ENCODE data around the gene ZNF69. TPM values are rescaled to one million over a fixed set of nuclear protein-coding genes. Genes with fewer than 3 reads are reported as not detected.
A peak's percentile ranks its signal among the peaks of the same experiment; 100 is the strongest.

ZNF69 gene
- total and polyA plus RNA-seq, 2 donors (not counting 1 experiment from before 2014, with no cell fraction given) = 0.92 to 2.1 TPM

- H3K79me2 ChIP-seq (ENCODE audit: control insufficient read depth, insufficient read depth, low read length) = peaks cover 11% of the 10 kb centered on the region
- no peak overlapping the region for H3K9ac ChIP-seq (ENCODE audit: low read length)
- H2AFZ ChIP-seq (ENCODE audit: insufficient read depth, low read depth, low read length, poor library complexity, severe bottlenecking) = no peak overlapping the region
- Mint-ChIP-seq H3K27me3 (no peaks in the 10 kb centered on the region), H3K27ac (no peak overlapping the region), H3K4me3 (no peak overlapping the region), H3K4me1 (no peaks in the 10 kb centered on the region), H3K9me3 (ENCODE audit: insufficient read depth) (peaks cover 33% of the 10 kb centered on the region)
- no peaks in the 10 kb centered on the region for H4K20me1 ChIP-seq (ENCODE audit: control insufficient read depth, insufficient read depth, low read length, poor library complexity, severe bottlenecking)
- ATAC-seq (ENCODE audit: low read depth) (no peak), DNase-seq (no peak)
- TF ChIP-seq EZH2 (IDR thresholded peaks at IDR 0.05; ENCODE audit: borderline replicate concordance, insufficient read depth, low read depth, low read length, poor library complexity, severe bottlenecking) (no peak), CTCF (IDR thresholded peaks at IDR 0.05) (no peak)
- H3K4me3 ChIP-seq (ENCODE audit: control extremely low read depth in 1 of 5, extremely low read depth in 1 of 5, insufficient read depth in 1 of 5, low read depth in 2 of 5, low read length in 4 of 5) = peak overlapping the region in 1 of 5 experiments; percentile 29
- H3K27ac ChIP-seq (ENCODE audit: low read length in 2 of 2) = no peak overlapping the region
- CTCF ChIA-PET = interaction anchor here (0.7 to 1.2 kb wide), 2 partner anchors 13 to 624 kb away, joined by 3 to 4 read pairs; no protein-coding TSS in a partner anchor
- H3K36me3 ChIP-seq (replicated peaks in 1 of 2; ENCODE audit: control extremely low read depth in 1 of 2, control insufficient read depth in 1 of 2, extremely low read depth in 1 of 2, insufficient read depth in 2 of 2, low read length in 1 of 2) = peaks cover 23 to 31% of the 10 kb centered on the region in 2 experiments
- no peaks in the 10 kb centered on the region for H3K4me1 ChIP-seq (ENCODE audit: control insufficient read depth in 2 of 2, insufficient read depth in 2 of 2, low read length in 2 of 2)
- POLR2A ChIA-PET = no interaction called here
- 100% methylated on average over 1 of the region's 5 CpGs for WGBS (ENCODE audit: insufficient coverage)
- H3K4me2 ChIP-seq (replicated peaks; ENCODE audit: low read depth, low read length, poor library complexity, severe bottlenecking) = no peak overlapping the region
- intact Hi-C loops (cut with micrococcal nuclease) = no loop called here
- H3K9me3 ChIP-seq (ENCODE audit: control extremely low read depth in 1 of 3, control insufficient read depth in 2 of 3, insufficient read depth in 1 of 3, low read length in 2 of 3) = peaks cover 24 to 82% (median 70%) of the 10 kb centered on the region in 3 donors
- no peaks in the 10 kb centered on the region for H3K27me3 ChIP-seq (replicated peaks in 1 of 4; ENCODE audit: control extremely low read depth in 1 of 4, control insufficient read depth in 3 of 4, insufficient read depth in 4 of 4, low read length in 3 of 4)
Observed at GRCh38 chr19:11950312-11950711, 62.7 kb downstream of the ZNF69 start.

Other genes starting within 250 kb of the ZNF69 start
- 4.2 and 5.1 TPM in 2 replicates for gene ZNF823, start 148.8 kb upstream of the ZNF69 start, total RNA-seq
- 1.1 and 1.8 TPM in 2 replicates for gene ZNF823, start 148.8 kb upstream of the ZNF69 start, polyA plus RNA-seq
- gene ZNF441, start 120.8 kb upstream of the ZNF69 start, total RNA-seq = 43.5 and 45.3 TPM in 2 replicates
- 4.2 and 7.4 TPM in 2 replicates for gene ZNF441, start 120.8 kb upstream of the ZNF69 start, polyA plus RNA-seq
- gene ZNF491, start 89.3 kb upstream of the ZNF69 start, total RNA-seq = 1.7 and 2.4 TPM in 2 replicates
- gene ZNF491, start 89.3 kb upstream of the ZNF69 start, polyA plus RNA-seq = 0.57 and 0.65 TPM in 2 replicates
- 22.4 and 23.4 TPM in 2 replicates for gene ZNF440, start 73.5 kb upstream of the ZNF69 start, total RNA-seq
- gene ZNF440, start 73.5 kb upstream of the ZNF69 start, polyA plus RNA-seq = 3.4 and 4.3 TPM in 2 replicates
- 48.6 and 52.3 TPM in 2 replicates for gene ZNF439, start 39.1 kb upstream of the ZNF69 start, total RNA-seq
- 19.7 and 27.8 TPM in 2 replicates for gene ZNF439, start 39.1 kb upstream of the ZNF69 start, polyA plus RNA-seq
- gene ZNF700, start 37.3 kb downstream of the ZNF69 start, total RNA-seq = 34.9 and 40.5 TPM in 2 replicates
- 14.3 and 16.8 TPM in 2 replicates for gene ZNF700, start 37.3 kb downstream of the ZNF69 start, polyA plus RNA-seq
- gene ZNF763, start 77.3 kb downstream of the ZNF69 start, total RNA-seq = 14.2 and 16.6 TPM in 2 replicates
- gene ZNF763, start 77.3 kb downstream of the ZNF69 start, polyA plus RNA-seq = 3.0 and 4.5 TPM in 2 replicates
- 7.3 and 7.6 TPM in 2 replicates for gene ZNF433, start 147.9 kb downstream of the ZNF69 start, total RNA-seq
- gene ZNF433, start 147.9 kb downstream of the ZNF69 start, polyA plus RNA-seq = 1.1 and 1.3 TPM in 2 replicates
- gene ZNF878, start 165.2 kb downstream of the ZNF69 start, total RNA-seq = 0.29 TPM in 1 of 2 replicates, not detected in the other
- 0.04 TPM in 1 of 2 replicates, not detected in the other for gene ZNF878, start 165.2 kb downstream of the ZNF69 start, polyA plus RNA-seq
- gene ZNF844, start 176.9 kb downstream of the ZNF69 start, total RNA-seq = 33.7 and 36.4 TPM in 2 replicates
- 5.9 and 7.7 TPM in 2 replicates for gene ZNF844, start 176.9 kb downstream of the ZNF69 start, polyA plus RNA-seq

Data from B cell (primary cell).